ENCODE data around the gene ITM2B.

Gene ITM2B

DNA sequence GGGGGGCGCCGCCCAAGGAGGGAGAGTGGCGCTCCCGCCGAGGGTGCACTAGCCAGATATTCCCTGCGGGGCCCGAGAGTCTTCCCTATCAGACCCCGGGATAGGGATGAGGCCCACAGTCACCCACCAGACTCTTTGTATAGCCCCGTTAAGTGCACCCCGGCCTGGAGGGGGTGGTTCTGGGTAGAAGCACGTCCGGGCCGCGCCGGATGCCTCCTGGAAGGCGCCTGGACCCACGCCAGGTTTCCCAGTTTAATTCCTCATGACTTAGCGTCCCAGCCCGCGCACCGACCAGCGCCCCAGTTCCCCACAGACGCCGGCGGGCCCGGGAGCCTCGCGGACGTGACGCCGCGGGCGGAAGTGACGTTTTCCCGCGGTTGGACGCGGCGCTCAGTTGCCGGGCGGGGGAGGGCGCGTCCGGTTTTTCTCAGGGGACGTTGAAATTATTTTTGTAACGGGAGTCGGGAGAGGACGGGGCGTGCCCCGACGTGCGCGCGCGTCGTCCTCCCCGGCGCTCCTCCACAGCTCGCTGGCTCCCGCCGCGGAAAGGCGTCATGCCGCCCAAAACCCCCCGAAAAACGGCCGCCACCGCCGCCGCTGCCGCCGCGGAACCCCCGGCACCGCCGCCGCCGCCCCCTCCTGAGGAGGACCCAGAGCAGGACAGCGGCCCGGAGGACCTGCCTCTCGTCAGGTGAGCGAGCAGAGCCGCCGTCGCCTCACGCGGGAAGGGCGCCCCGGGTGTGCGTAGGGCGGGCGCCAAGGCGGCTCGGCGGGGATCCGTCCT lies 70.5 kb downstream of the ITM2B start, which contains the start of gene RB1:
Gene RB1, plus strand, starts transcription at position 393 of the 784 bp plus-strand sequence. Its CDS starts 162 bp downstream, at position 555.
- peak; percentile 95 for DNase-seq (ENCODE audit: low read depth)
- peak within 1 kb of the TSS; percentile 89 for H3K4me3 ChIP-seq (ENCODE audit: low read depth, low read length)
- TF ChIP-seq MYC (IDR thresholded peaks at IDR 0.05; ENCODE audit: low read depth, low read length) = no peak
- TF ChIP-seq, protein P1, sequence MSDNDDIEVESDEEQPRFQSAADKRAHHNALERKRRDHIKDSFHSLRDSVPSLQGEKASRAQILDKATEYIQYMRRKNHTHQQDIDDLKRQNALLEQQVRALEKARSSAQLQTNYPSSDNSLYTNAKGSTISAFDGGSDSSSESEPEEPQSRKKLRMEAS (IDR thresholded peaks at IDR 0.05; ENCODE audit: low read depth, low read length) = 0 out of 2 replicates have a peak, but pooled peaks have one; percentile 26
- TF ChIP-seq, protein P2, sequence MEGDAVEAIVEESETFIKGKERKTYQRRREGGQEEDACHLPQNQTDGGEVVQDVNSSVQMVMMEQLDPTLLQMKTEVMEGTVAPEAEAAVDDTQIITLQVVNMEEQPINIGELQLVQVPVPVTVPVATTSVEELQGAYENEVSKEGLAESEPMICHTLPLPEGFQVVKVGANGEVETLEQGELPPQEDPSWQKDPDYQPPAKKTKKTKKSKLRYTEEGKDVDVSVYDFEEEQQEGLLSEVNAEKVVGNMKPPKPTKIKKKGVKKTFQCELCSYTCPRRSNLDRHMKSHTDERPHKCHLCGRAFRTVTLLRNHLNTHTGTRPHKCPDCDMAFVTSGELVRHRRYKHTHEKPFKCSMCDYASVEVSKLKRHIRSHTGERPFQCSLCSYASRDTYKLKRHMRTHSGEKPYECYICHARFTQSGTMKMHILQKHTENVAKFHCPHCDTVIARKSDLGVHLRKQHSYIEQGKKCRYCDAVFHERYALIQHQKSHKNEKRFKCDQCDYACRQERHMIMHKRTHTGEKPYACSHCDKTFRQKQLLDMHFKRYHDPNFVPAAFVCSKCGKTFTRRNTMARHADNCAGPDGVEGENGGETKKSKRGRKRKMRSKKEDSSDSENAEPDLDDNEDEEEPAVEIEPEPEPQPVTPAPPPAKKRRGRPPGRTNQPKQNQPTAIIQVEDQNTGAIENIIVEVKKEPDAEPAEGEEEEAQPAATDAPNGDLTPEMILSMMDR (IDR thresholded peaks at IDR 0.05; ENCODE audit: low read depth, low read length) = no peak
- TF ChIP-seq POLR2A (IDR thresholded peaks at IDR 0.05; ENCODE audit: extremely low read depth, insufficient read length) = peak; percentile 98

DNA sequence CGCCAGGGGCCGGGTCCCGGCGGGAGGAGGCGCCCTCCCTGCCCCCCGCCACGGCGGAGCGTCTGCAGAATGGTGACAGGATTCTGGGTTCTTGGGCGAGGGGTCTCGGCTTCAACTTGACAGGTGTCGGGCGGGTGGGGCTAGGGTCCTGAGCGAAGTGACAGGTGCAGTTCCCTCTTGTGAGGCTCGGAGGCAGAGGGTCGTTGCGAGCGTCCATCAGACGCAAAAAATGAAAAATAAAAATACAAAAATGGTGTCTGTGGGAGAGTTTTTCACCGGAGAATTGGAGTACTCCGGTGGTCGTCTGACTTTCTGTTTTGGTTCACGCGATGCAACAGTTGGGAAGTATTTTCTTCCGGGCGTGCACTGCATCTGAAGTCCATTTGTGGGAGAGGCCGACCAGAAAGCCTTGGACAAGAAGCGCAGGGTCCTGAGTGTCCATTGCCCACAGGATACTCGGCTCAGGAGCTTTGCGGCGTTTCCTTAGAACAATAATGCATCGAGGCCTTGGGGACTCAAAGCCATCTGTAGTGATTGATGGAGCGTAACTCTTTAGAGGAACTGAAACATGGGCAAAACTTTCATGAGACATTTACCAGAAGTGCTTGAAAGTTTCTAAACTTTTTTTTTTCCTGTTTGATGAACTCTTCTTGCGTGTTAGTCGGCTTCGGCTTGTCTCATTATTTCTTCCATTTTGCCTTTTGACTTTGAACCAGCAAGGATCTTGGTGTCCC lies 71.3 kb downstream of the ITM2B start:
- no peak for TF ChIP-seq POLR2A (IDR thresholded peaks at IDR 0.05; ENCODE audit: extremely low read depth, insufficient read length)
- TF ChIP-seq, protein P1 (IDR thresholded peaks at IDR 0.05; ENCODE audit: low read depth, low read length) = 0 out of 2 replicates have a peak, but pooled peaks have one; percentile 27
- H3K4me3 ChIP-seq (ENCODE audit: low read depth, low read length) = peak overlapping the region; percentile 89
- DNase-seq (ENCODE audit: low read depth) = peak; percentile 79

DNA sequence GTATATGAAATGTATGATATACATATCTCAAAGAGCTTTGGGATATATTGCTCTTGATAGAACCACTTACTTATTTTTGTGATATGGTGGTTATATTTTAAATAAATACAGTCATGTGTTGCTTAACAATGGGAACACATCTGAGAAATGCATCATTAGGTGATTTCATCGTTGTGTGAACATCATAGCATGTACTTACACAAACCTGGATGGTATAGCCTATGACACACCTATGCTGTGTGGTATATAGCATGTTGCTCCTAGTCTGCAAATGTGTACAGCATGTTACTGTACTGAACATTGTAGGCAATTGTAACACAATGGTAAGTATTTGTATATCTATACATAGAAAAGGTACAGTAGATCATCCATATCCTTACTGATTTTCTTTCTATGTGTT lies 78.2 kb downstream of the ITM2B start:
- no peak for DNase-seq (ENCODE audit: low read depth)
- TF ChIP-seq POLR2A (IDR thresholded peaks at IDR 0.05; ENCODE audit: extremely low read depth, insufficient read length) (no peak), MYC (IDR thresholded peaks at IDR 0.05; ENCODE audit: low read depth, low read length) (no peak)
- TF ChIP-seq, protein P1 (IDR thresholded peaks at IDR 0.05; ENCODE audit: low read depth, low read length) = no peak
- TF ChIP-seq, protein P2 (IDR thresholded peaks at IDR 0.05; ENCODE audit: low read depth, low read length) = no peak
- no peak overlapping the region for H3K4me3 ChIP-seq (ENCODE audit: low read depth, low read length)

DNA sequence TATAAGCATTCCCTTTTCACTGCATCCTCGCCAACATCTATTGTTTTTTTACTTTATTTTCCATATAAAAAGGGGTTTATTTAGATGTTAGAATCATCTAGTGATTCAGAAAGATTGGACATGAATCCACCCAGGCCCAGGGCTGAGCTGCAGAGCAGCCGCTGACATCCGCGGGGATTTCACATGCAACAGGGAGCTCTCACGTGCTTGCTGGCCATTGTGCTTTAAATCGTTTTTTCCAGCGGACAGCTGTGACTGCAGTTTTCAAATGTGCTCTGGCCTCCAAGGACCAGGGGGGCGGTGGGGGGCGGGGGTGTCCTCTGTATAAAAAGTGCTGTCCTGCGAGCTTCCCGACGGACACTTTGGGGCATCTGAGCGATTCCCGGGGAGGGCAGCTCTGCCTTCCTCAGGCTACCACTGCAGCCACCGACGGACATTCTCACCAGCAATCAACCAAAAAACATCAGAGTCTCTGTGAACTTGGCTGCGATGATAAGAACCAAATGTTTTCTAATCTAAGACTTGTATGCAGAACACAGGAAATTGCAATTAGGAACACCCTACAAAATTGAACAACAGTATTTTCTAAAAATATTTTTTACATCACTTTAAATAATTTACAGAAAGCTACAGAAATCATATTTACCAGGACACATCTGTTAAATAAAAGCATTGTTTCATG lies 83.1 kb downstream of the ITM2B start:
- TF ChIP-seq, protein P2 (IDR thresholded peaks at IDR 0.05; ENCODE audit: low read depth, low read length) = no peak
- TF ChIP-seq POLR2A (IDR thresholded peaks at IDR 0.05; ENCODE audit: extremely low read depth, insufficient read length) = no peak
- TF ChIP-seq, protein P1 (IDR thresholded peaks at IDR 0.05; ENCODE audit: low read depth, low read length) = no peak
- TF ChIP-seq MYC (IDR thresholded peaks at IDR 0.05; ENCODE audit: low read depth, low read length) = no peak
- DNase-seq (ENCODE audit: low read depth) = no peak
- no peak overlapping the region for H3K4me3 ChIP-seq (ENCODE audit: low read depth, low read length)

DNA sequence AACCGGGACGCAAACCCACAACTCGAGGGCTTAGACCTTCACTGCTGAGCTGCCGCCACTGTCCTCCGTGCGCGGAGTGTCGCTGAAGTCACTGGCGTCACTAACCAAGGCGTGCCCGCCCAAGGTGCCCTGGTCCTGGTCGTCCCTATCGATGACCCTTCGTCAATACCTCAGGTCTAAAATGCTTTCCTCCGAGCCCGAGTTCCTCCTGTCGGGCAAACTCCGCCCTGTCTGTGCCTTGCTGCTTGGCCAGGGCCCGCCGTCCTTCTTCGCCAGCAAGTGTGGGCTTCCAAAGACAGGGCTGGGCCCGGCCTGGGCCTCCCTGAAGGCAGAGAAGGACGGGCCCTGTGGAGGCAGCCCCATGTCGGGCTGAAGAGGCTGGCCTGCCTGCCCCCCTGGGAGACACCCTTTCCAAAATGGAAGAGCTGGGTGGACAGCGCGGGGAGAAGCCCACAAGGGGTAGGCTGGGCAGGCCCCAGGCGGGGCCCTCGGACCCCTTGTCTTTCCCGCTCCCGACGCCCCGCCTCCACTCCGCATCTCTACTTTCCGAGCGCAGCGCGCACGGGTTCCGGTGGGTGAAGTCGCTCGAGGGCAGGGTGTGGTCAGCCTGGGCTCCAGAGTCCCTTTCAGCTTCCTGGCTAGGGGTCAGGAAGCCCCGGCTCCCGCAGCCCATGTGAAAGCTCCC lies 84.0 kb downstream of the ITM2B start:
- DNase-seq (ENCODE audit: low read depth) = no peak
- TF ChIP-seq, protein P1 (IDR thresholded peaks at IDR 0.05; ENCODE audit: low read depth, low read length) = no peak
- no peak for TF ChIP-seq POLR2A (IDR thresholded peaks at IDR 0.05; ENCODE audit: extremely low read depth, insufficient read length)
- no peak for TF ChIP-seq MYC (IDR thresholded peaks at IDR 0.05; ENCODE audit: low read depth, low read length)
- TF ChIP-seq, protein P2 (IDR thresholded peaks at IDR 0.05; ENCODE audit: low read depth, low read length) = no peak
- no peak overlapping the region for H3K4me3 ChIP-seq (ENCODE audit: low read depth, low read length)

Measured in NB4 (cell line).